ENCODE data around the gene SLC12A8.

The SLC12A8 gene

DNA sequence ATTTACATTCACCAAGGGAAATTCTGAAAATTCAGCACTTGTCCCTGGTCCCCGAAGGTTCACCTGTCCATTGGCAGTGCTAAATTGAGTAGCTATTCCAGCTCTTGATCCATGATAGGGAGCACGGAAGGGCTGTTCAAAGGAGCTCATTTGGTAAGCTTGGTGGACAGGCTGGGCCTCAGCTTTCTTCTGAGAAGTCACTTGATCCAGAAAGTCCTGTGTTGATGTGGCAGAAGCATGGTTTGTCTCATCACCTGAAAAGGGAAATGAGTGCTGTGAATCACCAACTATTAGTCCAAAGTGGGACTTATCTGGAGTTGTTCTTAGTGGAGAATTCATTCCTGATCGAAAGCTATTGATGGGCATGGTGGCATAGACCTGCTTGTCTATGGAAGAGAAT, 19.9 kb upstream of the SLC12A8 start:
- Histone ChIP-seq H3K9ac (no peak overlapping the region), H3K79me2 (no peaks in the 10 kb centered on the region), H3K9me3 (ENCODE audit: control insufficient read depth, low read length) (no peaks in the 10 kb centered on the region), H2AFZ (no peak overlapping the region), H3K27me3 (ENCODE audit: control insufficient read depth, insufficient read depth, low read length) (no peaks in the 10 kb centered on the region), H3K4me3 (ENCODE audit: low read depth, low read length) (no peak overlapping the region), H3K4me2 (ENCODE audit: low read length) (no peak overlapping the region), H3K27ac (no peak overlapping the region), H3K36me3 (ENCODE audit: control insufficient read depth, insufficient read depth, low read length) (no peaks in the 10 kb centered on the region), H3K4me1 (no peaks in the 10 kb centered on the region)
- TF ChIP-seq CTCF (IDR thresholded peaks at IDR 0.05), result no peak

DNA sequence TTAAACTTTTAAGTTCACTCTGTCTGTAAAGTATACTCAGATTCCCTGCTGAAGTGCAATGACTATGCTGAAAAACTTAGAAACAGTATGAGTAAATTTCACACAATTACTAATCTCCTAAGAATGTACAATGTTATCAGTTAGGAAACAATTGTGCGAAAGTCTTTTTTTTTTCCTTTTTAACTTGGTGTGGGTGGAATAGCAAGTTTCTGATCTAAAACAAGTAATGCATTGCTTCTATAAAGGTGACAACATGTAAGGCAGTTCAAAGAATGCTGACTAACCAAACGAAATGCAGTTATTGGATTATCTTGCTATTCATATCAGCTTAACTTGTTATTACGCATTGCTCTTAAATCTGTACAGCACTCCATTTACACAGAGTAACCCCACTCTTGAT, 19.3 kb upstream of the SLC12A8 start:
- no peak overlapping the region for H3K9ac ChIP-seq
- TF ChIP-seq CTCF (IDR thresholded peaks at IDR 0.05), result no peak
- H2AFZ ChIP-seq, result no peak overlapping the region
- H3K4me1 ChIP-seq, result no peaks in the 10 kb centered on the region
- H3K27ac ChIP-seq, result no peak overlapping the region
- H3K4me3 ChIP-seq (ENCODE audit: low read depth, low read length), result no peak overlapping the region
- no peaks in the 10 kb centered on the region for H3K36me3 ChIP-seq (ENCODE audit: control insufficient read depth, insufficient read depth, low read length)
- H3K27me3 ChIP-seq (ENCODE audit: control insufficient read depth, insufficient read depth, low read length), result no peaks in the 10 kb centered on the region
- H3K9me3 ChIP-seq (ENCODE audit: control insufficient read depth, low read length), result no peaks in the 10 kb centered on the region
- H3K79me2 ChIP-seq, result no peaks in the 10 kb centered on the region
- H3K4me2 ChIP-seq (ENCODE audit: low read length), result no peak overlapping the region

DNA sequence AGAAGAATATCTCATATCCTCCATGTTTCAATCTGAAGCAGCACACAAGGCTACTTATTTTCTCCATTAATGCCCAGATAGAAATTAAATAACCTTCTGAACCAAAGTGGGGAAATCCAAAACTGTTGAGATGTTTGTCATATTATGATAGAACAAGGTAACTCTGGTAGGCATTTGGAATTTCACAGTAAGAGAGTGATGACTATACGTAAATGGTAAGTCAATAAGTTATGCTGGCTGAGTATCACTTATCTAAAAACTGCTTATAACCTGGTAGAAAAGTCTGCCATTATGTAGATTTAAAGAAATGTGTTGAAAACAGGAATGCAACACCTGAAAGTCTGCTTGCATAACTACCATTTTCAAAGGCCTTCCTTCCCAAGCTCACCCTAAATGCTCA, 17.2 kb upstream of the SLC12A8 start:
- Histone ChIP-seq H3K9me3 (ENCODE audit: control insufficient read depth, low read length) (no peaks in the 10 kb centered on the region), H3K79me2 (no peaks in the 10 kb centered on the region), H3K4me1 (no peaks in the 10 kb centered on the region), H3K4me2 (ENCODE audit: low read length) (no peak overlapping the region), H2AFZ (no peak overlapping the region), H3K27ac (no peak overlapping the region), H3K9ac (no peak overlapping the region), H3K36me3 (ENCODE audit: control insufficient read depth, insufficient read depth, low read length) (no peaks in the 10 kb centered on the region), H3K4me3 (ENCODE audit: low read depth, low read length) (no peak overlapping the region), H3K27me3 (ENCODE audit: control insufficient read depth, insufficient read depth, low read length) (no peaks in the 10 kb centered on the region)
- TF ChIP-seq CTCF (IDR thresholded peaks at IDR 0.05), result no peak

- H3K79me2 ChIP-seq, result no peaks in the 10 kb centered on the region
- no peaks in the 10 kb centered on the region for H3K27me3 ChIP-seq (ENCODE audit: control insufficient read depth, insufficient read depth, low read length)
- no peak overlapping the region for H3K27ac ChIP-seq
- H3K9me3 ChIP-seq (ENCODE audit: control insufficient read depth, low read length), result no peaks in the 10 kb centered on the region
- no peaks in the 10 kb centered on the region for H3K4me1 ChIP-seq
- no peaks in the 10 kb centered on the region for H3K36me3 ChIP-seq (ENCODE audit: control insufficient read depth, insufficient read depth, low read length)
- H2AFZ ChIP-seq, result no peak overlapping the region
- no peak overlapping the region for H3K4me2 ChIP-seq (ENCODE audit: low read length)
- H3K4me3 ChIP-seq (ENCODE audit: low read depth, low read length), result no peak overlapping the region
- no peak overlapping the region for H3K9ac ChIP-seq
- TF ChIP-seq CTCF (IDR thresholded peaks at IDR 0.05), result no peak
Observed at GRCh38 chr3:125229168-125229567, 16.6 kb upstream of the SLC12A8 start.

- Histone ChIP-seq H3K27me3 (ENCODE audit: control insufficient read depth, insufficient read depth, low read length) (no peaks in the 10 kb centered on the region), H2AFZ (no peak overlapping the region), H3K27ac (no peak overlapping the region), H3K9ac (no peak overlapping the region), H3K4me1 (no peaks in the 10 kb centered on the region), H3K79me2 (no peaks in the 10 kb centered on the region), H3K4me2 (ENCODE audit: low read length) (no peak overlapping the region), H3K36me3 (ENCODE audit: control insufficient read depth, insufficient read depth, low read length) (no peaks in the 10 kb centered on the region), H3K4me3 (ENCODE audit: low read depth, low read length) (no peak overlapping the region), H3K9me3 (ENCODE audit: control insufficient read depth, low read length) (no peaks in the 10 kb centered on the region)
- TF ChIP-seq CTCF (IDR thresholded peaks at IDR 0.05), result no peak
Observed at GRCh38 chr3:125221831-125222230, 9.3 kb upstream of the SLC12A8 start.

Measured in parathyroid adenoma (tissue), 2 donors.